ENCODE measurements around the gene CSKMT. TPM values are rescaled to one million over a fixed set of nuclear protein-coding genes. Genes with fewer than 3 reads are reported as not detected.
A peak's percentile ranks its signal among the peaks of the same experiment; 100 is the strongest.
"Not testable (repeated sequence)": the region's sequence is repeated elsewhere in the genome, so short reads cannot be mapped to it uniquely, and the experiment has no call there.

Gene CSKMT
- 27.5 TPM for polyA plus RNA-seq (2013, experiment 1 of 2)
- polyA plus RNA-seq (2013, experiment 2 of 2) = 24.4 TPM

DNA sequence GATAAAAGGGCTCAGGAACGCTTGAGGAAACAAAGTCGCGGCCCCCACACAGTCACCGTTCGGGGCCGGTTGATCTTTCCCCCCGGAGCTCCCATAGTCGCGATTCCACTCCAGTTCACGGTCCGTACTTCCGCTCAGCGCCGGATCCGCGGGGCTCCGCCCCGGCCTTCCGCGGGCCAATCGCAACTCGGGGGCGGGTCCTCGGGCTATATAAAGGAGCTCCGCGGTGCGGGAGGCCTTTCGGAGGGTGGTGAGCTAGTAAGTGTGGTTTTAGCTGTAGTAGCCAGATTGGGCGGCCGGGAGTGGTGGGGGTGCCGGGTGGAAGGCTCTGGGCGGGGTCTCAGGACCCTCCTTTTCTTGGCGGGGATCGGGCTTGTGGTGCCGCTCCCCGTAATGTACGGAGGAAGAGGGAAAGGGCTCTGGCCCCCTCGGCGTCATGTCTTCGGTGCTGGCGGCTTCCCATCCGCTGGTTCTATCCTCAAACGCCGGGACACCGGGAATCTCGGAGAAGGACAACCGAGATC, at the start of gene CSKMT, which contains the start of gene C11orf98:
CSKMT (plus strand) TSS at position 238 of the 524 bp plus-strand sequence. CDS start 568 bp downstream, outside the sequence.
C11orf98 (minus strand) TSS at position 136 of the 524 bp plus-strand sequence; CDS start at position 95, 41 bp downstream.
- H2BK5ac ChIP-seq (ENCODE audit: low read length) = peak within 1 kb of the TSS; percentile 63
- H3K18ac ChIP-seq (ENCODE audit: low read length) = peak within 1 kb of the TSS; percentile 100
- H3K79me1 ChIP-seq (ENCODE audit: low read length) = peaks cover 15% of the 10 kb centered on the region
- no peak within 1 kb of the TSS for H4K5ac ChIP-seq (ENCODE audit: low read length)
- H3K4me1 ChIP-seq (ENCODE audit: control insufficient read depth, low read depth, low read length) = no peaks in the 10 kb centered on the region
- DNase-seq = peak; percentile 96
- H3K79me2 ChIP-seq (ENCODE audit: control insufficient read depth, insufficient read depth, low read length) = peaks cover 33% of the 10 kb centered on the region
- peak within 1 kb of the TSS; percentile 20 for H2AK5ac ChIP-seq (ENCODE audit: low read length)
- no CpG with 5 or more reads among the region's 47 CpGs for WGBS (ENCODE audit: extremely low coverage, insufficient coverage, low lambda C conversion rate)
- H3K36me3 ChIP-seq (ENCODE audit: control insufficient read depth, insufficient read depth, low read length) = peaks cover 4% of the 10 kb centered on the region
- H3K56ac ChIP-seq (ENCODE audit: low read length) = peak within 1 kb of the TSS; percentile 98
- peak within 1 kb of the TSS; percentile 96 for H3K9ac ChIP-seq (ENCODE audit: low read length)
- no peaks in the 10 kb centered on the region for H3K27me3 ChIP-seq (ENCODE audit: insufficient read depth, low read length, poor library complexity)
- H3K23ac ChIP-seq (ENCODE audit: low read length) = peak within 1 kb of the TSS; percentile 94
- H3K4me3 ChIP-seq (ENCODE audit: low read length) = peak within 1 kb of the TSS; percentile 98
- H2BK120ac ChIP-seq (ENCODE audit: low read depth, low read length) = peak within 1 kb of the TSS; percentile 55
- H3K4me2 ChIP-seq (ENCODE audit: low read length) = peak within 1 kb of the TSS; percentile 69
- H3K4ac ChIP-seq (ENCODE audit: low read depth, low read length) = peak within 1 kb of the TSS; percentile 98
- H2BK15ac ChIP-seq (replicated peaks; ENCODE audit: low read depth) = no peak within 1 kb of the TSS
- peak within 1 kb of the TSS; percentile 42 for H4K8ac ChIP-seq (ENCODE audit: low read depth, low read length)
- H3K27ac ChIP-seq (ENCODE audit: low read depth, low read length) = peak within 1 kb of the TSS; percentile 99

GRCh38 chr11:62615521-62615920, 49.6 kb upstream of the CSKMT start:
- H3K9ac ChIP-seq (ENCODE audit: low read length) = no peak overlapping the region
- H3K4ac ChIP-seq (ENCODE audit: low read depth, low read length) = no peak overlapping the region
- no peak overlapping the region for H4K8ac ChIP-seq (ENCODE audit: low read depth, low read length)
- H2BK5ac ChIP-seq (ENCODE audit: low read length) = no peak overlapping the region
- no peak overlapping the region for H3K23ac ChIP-seq (ENCODE audit: low read length)
- WGBS (ENCODE audit: extremely low coverage, insufficient coverage, low lambda C conversion rate) = no CpG with 5 or more reads among the region's 7 CpGs
- H4K5ac ChIP-seq (ENCODE audit: low read length) = no peak overlapping the region
- no peaks in the 10 kb centered on the region for H3K79me1 ChIP-seq (ENCODE audit: low read length)
- H2BK120ac ChIP-seq (ENCODE audit: low read depth, low read length) = no peak overlapping the region
- no peak overlapping the region for H3K18ac ChIP-seq (ENCODE audit: low read length)
- H3K56ac ChIP-seq (ENCODE audit: low read length) = peak overlapping the region; percentile 2
- no peaks in the 10 kb centered on the region for H3K27me3 ChIP-seq (ENCODE audit: insufficient read depth, low read length, poor library complexity)
- H3K27ac ChIP-seq (ENCODE audit: low read depth, low read length) = no peak overlapping the region
- no peak overlapping the region for H2BK15ac ChIP-seq (replicated peaks; ENCODE audit: low read depth)
- no peaks in the 10 kb centered on the region for H3K79me2 ChIP-seq (ENCODE audit: control insufficient read depth, insufficient read depth, low read length)
- no peak for DNase-seq
- H2AK5ac ChIP-seq (ENCODE audit: low read length) = no peak overlapping the region
- no peak overlapping the region for H3K4me3 ChIP-seq (ENCODE audit: low read length)
- H3K4me1 ChIP-seq (ENCODE audit: control insufficient read depth, low read depth, low read length) = peaks cover 6% of the 10 kb centered on the region
- no peak overlapping the region for H3K4me2 ChIP-seq (ENCODE audit: low read length)
- H3K36me3 ChIP-seq (ENCODE audit: control insufficient read depth, insufficient read depth, low read length) = no peaks in the 10 kb centered on the region

- not testable (repeated sequence) for H2BK120ac ChIP-seq (ENCODE audit: low read depth, low read length); H3K18ac ChIP-seq (ENCODE audit: low read length); H3K56ac ChIP-seq (ENCODE audit: low read length); H2BK5ac ChIP-seq (ENCODE audit: low read length); H2BK15ac ChIP-seq (replicated peaks; ENCODE audit: low read depth); H4K8ac ChIP-seq (ENCODE audit: low read depth, low read length); DNase-seq; H3K4me1 ChIP-seq (ENCODE audit: control insufficient read depth, low read depth, low read length); H3K4ac ChIP-seq (ENCODE audit: low read depth, low read length); H3K9ac ChIP-seq (ENCODE audit: low read length); H4K5ac ChIP-seq (ENCODE audit: low read length); H3K4me2 ChIP-seq (ENCODE audit: low read length); H3K4me3 ChIP-seq (ENCODE audit: low read length); H2AK5ac ChIP-seq (ENCODE audit: low read length); H3K23ac ChIP-seq (ENCODE audit: low read length); H3K36me3 ChIP-seq (ENCODE audit: control insufficient read depth, insufficient read depth, low read length); H3K27ac ChIP-seq (ENCODE audit: low read depth, low read length); H3K79me2 ChIP-seq (ENCODE audit: control insufficient read depth, insufficient read depth, low read length); H3K79me1 ChIP-seq (ENCODE audit: low read length); H3K27me3 ChIP-seq (ENCODE audit: insufficient read depth, low read length, poor library complexity)
- WGBS (ENCODE audit: extremely low coverage, insufficient coverage, low lambda C conversion rate) = no CpG with 5 or more reads among the region's 14 CpGs
Measured at GRCh38 chr11:62616957-62617356, 48.2 kb upstream of the CSKMT start.

DNA sequence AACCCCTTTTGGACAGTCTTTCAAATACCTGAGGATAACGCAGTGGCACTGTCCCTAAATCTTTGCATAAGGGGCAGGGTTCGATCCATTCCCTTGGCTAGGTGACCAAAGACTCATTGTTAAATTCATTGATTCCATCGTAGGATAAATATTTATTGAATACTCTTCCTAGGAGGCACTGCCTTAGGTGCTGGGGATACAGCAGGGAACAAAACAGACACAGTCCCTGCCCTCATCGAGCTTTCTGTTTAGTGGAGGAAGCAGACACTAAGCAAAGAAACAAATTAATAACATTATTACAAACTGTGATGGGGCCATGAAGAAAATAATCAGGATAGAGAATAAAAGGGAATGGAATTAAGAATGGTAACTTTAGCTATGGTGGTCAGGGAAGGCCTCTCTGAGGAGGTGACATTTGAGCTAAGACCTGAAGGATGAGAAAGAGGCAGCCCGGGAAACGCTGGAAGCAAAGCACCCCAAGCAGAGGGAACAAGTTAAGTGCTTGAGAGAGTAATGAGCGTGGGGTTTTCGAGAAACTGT, 44.0 kb upstream of the CSKMT start:
- Histone ChIP-seq H3K56ac (ENCODE audit: low read length) (peak overlapping the region; percentile 96), H3K36me3 (ENCODE audit: control insufficient read depth, insufficient read depth, low read length) (peaks cover 12% of the 10 kb centered on the region), H4K8ac (ENCODE audit: low read depth, low read length) (no peak overlapping the region), H3K4ac (ENCODE audit: low read depth, low read length) (peak overlapping the region; percentile 77), H3K4me3 (ENCODE audit: low read length) (peak overlapping the region; percentile 94), H2AK5ac (ENCODE audit: low read length) (peak overlapping the region; percentile 7), H3K23ac (ENCODE audit: low read length) (no peak overlapping the region), H2BK15ac (replicated peaks; ENCODE audit: low read depth) (no peak overlapping the region), H3K79me2 (ENCODE audit: control insufficient read depth, insufficient read depth, low read length) (no peaks in the 10 kb centered on the region), H4K5ac (ENCODE audit: low read length) (no peak overlapping the region), H2BK5ac (ENCODE audit: low read length) (peak overlapping the region; percentile 56), H3K4me1 (ENCODE audit: control insufficient read depth, low read depth, low read length) (peaks cover 2% of the 10 kb centered on the region), H2BK120ac (ENCODE audit: low read depth, low read length) (no peak overlapping the region), H3K4me2 (ENCODE audit: low read length) (peak overlapping the region; percentile 53), H3K79me1 (ENCODE audit: low read length) (no peaks in the 10 kb centered on the region), H3K27me3 (ENCODE audit: insufficient read depth, low read length, poor library complexity) (no peaks in the 10 kb centered on the region), H3K18ac (ENCODE audit: low read length) (peak overlapping the region; percentile 86), H3K9ac (ENCODE audit: low read length) (peak overlapping the region; percentile 98), H3K27ac (ENCODE audit: low read depth, low read length) (peak overlapping the region; percentile 85)
- no CpG with 5 or more reads among the region's 8 CpGs for WGBS (ENCODE audit: extremely low coverage, insufficient coverage, low lambda C conversion rate)
- no peak for DNase-seq

GRCh38 chr11:62621567-62622470, 43.3 kb upstream of the CSKMT start, which contains the start of gene B3GAT3:
Gene B3GAT3 (minus strand): TSS chr11:62621986. CDS start chr11:62621947, 39 bp downstream.
- peak; percentile 99 for DNase-seq
- Histone ChIP-seq H3K27me3 (ENCODE audit: insufficient read depth, low read length, poor library complexity) (no peaks in the 10 kb centered on the region), H3K4me1 (ENCODE audit: control insufficient read depth, low read depth, low read length) (peaks cover 2% of the 10 kb centered on the region), H3K27ac (ENCODE audit: low read depth, low read length) (peak within 1 kb of the TSS; percentile 85), H3K4me3 (ENCODE audit: low read length) (peak within 1 kb of the TSS; percentile 94), H3K4ac (ENCODE audit: low read depth, low read length) (peak within 1 kb of the TSS; percentile 77), H2BK5ac (ENCODE audit: low read length) (peak within 1 kb of the TSS; percentile 56), H3K18ac (ENCODE audit: low read length) (peak within 1 kb of the TSS; percentile 86), H3K36me3 (ENCODE audit: control insufficient read depth, insufficient read depth, low read length) (peaks cover 15% of the 10 kb centered on the region), H2AK5ac (ENCODE audit: low read length) (peak within 1 kb of the TSS; percentile 7), H3K79me2 (ENCODE audit: control insufficient read depth, insufficient read depth, low read length) (no peaks in the 10 kb centered on the region), H3K9ac (ENCODE audit: low read length) (peak within 1 kb of the TSS; percentile 98), H3K4me2 (ENCODE audit: low read length) (peak within 1 kb of the TSS; percentile 53), H3K79me1 (ENCODE audit: low read length) (no peaks in the 10 kb centered on the region), H3K23ac (ENCODE audit: low read length) (no peak within 1 kb of the TSS), H3K56ac (ENCODE audit: low read length) (peak within 1 kb of the TSS; percentile 96), H2BK120ac (ENCODE audit: low read depth, low read length) (peak within 1 kb of the TSS; percentile 29), H4K8ac (ENCODE audit: low read depth, low read length) (peak within 1 kb of the TSS; percentile 14), H2BK15ac (replicated peaks; ENCODE audit: low read depth) (no peak within 1 kb of the TSS), H4K5ac (ENCODE audit: low read length) (no peak within 1 kb of the TSS)
- WGBS (ENCODE audit: extremely low coverage, insufficient coverage, low lambda C conversion rate) = no CpG with 5 or more reads among the region's 77 CpGs

All from mesendoderm (in vitro differentiated cells).